Measurements from ENCODE around the gene SP5.

DNA sequence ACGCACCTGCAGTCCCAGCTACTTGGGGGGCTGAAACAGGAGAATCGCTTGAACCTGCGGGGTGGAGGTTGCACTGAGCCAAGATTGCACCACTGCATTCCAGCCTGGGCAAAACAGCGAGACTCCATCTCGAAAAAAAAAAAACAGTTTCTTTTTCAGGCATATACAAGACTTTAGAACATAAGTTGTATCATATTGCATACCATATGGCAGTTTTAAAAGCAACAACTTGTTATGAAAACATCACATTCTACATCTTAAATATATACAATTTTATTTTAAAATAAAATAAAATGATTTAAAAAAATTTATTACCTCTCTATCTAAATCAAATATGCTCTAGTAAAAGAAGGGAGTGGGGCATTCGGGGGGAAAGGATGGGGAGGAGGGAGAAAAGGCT, 39.4 kb upstream of the SP5 start:
- no peak for TF ChIP-seq ZNF311 (CRISPR knock-in tag; IDR thresholded peaks at IDR 0.05)
- TF ChIP-seq KDM1A (IDR thresholded peaks at IDR 0.05) = no peak
- no peak for TF ChIP-seq FOXA3 (CRISPR knock-in tag; conservative IDR thresholded peaks at IDR 0.05 in 1 of 2, IDR thresholded peaks at IDR 0.05 in 1 of 2)
- no peak for TF ChIP-seq EP300 (IDR thresholded peaks at IDR 0.05; ENCODE audit: low read length)
- no peak for TF ChIP-seq POLR2A (conservative IDR thresholded peaks at IDR 0.05)
- TF ChIP-seq, protein P1, sequence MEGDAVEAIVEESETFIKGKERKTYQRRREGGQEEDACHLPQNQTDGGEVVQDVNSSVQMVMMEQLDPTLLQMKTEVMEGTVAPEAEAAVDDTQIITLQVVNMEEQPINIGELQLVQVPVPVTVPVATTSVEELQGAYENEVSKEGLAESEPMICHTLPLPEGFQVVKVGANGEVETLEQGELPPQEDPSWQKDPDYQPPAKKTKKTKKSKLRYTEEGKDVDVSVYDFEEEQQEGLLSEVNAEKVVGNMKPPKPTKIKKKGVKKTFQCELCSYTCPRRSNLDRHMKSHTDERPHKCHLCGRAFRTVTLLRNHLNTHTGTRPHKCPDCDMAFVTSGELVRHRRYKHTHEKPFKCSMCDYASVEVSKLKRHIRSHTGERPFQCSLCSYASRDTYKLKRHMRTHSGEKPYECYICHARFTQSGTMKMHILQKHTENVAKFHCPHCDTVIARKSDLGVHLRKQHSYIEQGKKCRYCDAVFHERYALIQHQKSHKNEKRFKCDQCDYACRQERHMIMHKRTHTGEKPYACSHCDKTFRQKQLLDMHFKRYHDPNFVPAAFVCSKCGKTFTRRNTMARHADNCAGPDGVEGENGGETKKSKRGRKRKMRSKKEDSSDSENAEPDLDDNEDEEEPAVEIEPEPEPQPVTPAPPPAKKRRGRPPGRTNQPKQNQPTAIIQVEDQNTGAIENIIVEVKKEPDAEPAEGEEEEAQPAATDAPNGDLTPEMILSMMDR (IDR thresholded peaks at IDR 0.05 in 2 of 3, conservative IDR thresholded peaks at IDR 0.05 in 1 of 3; ENCODE audit: insufficient read depth in 2 of 3, low read depth in 1 of 3, low read length in 3 of 3) = no peak
- TF ChIP-seq, protein P2, sequence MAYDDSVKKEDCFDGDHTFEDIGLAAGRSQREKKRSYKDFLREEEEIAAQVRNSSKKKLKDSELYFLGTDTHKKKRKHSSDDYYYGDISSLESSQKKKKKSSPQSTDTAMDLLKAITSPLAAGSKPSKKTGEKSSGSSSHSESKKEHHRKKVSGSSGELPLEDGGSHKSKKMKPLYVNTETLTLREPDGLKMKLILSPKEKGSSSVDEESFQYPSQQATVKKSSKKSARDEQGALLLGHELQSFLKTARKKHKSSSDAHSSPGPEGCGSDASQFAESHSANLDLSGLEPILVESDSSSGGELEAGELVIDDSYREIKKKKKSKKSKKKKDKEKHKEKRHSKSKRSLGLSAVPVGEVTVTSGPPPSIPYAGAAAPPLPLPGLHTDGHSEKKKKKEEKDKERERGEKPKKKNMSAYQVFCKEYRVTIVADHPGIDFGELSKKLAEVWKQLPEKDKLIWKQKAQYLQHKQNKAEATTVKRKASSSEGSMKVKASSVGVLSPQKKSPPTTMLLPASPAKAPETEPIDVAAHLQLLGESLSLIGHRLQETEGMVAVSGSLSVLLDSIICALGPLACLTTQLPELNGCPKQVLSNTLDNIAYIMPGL (CRISPR knock-in tag; IDR thresholded peaks at IDR 0.05) = no peak
- no peak for TF ChIP-seq EZH2 (IDR thresholded peaks at IDR 0.05; ENCODE audit: borderline replicate concordance, low read depth, low read length)
- TF ChIP-seq MAFK (IDR thresholded peaks at IDR 0.05; ENCODE audit: low read length) = no peak
- TF ChIP-seq, protein P3, sequence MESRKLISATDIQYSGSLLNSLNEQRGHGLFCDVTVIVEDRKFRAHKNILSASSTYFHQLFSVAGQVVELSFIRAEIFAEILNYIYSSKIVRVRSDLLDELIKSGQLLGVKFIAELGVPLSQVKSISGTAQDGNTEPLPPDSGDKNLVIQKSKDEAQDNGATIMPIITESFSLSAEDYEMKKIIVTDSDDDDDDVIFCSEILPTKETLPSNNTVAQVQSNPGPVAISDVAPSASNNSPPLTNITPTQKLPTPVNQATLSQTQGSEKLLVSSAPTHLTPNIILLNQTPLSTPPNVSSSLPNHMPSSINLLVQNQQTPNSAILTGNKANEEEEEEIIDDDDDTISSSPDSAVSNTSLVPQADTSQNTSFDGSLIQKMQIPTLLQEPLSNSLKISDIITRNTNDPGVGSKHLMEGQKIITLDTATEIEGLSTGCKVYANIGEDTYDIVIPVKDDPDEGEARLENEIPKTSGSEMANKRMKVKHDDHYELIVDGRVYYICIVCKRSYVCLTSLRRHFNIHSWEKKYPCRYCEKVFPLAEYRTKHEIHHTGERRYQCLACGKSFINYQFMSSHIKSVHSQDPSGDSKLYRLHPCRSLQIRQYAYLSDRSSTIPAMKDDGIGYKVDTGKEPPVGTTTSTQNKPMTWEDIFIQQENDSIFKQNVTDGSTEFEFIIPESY (CRISPR knock-in tag; IDR thresholded peaks at IDR 0.05) = no peak
- no peak for TF ChIP-seq RFX7 (CRISPR knock-in tag; IDR thresholded peaks at IDR 0.05)
- TF ChIP-seq JUN (IDR thresholded peaks at IDR 0.05; ENCODE audit: borderline replicate concordance, low read depth, low read length) = no peak
- TF ChIP-seq JUN (CRISPR knock-in tag; IDR thresholded peaks at IDR 0.05; ENCODE audit: borderline replicate concordance) = no peak
- TF ChIP-seq ZBED1 (IDR thresholded peaks at IDR 0.05) = no peak
- TF ChIP-seq, protein P4, sequence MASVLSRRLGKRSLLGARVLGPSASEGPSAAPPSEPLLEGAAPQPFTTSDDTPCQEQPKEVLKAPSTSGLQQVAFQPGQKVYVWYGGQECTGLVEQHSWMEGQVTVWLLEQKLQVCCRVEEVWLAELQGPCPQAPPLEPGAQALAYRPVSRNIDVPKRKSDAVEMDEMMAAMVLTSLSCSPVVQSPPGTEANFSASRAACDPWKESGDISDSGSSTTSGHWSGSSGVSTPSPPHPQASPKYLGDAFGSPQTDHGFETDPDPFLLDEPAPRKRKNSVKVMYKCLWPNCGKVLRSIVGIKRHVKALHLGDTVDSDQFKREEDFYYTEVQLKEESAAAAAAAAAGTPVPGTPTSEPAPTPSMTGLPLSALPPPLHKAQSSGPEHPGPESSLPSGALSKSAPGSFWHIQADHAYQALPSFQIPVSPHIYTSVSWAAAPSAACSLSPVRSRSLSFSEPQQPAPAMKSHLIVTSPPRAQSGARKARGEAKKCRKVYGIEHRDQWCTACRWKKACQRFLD (CRISPR knock-in tag; IDR thresholded peaks at IDR 0.05) = no peak
